SK-N-SH (cell line): ENCODE results near the gene ZNF490. TPM values are rescaled to one million over a fixed set of nuclear protein-coding genes. Genes with fewer than 3 reads are reported as not detected.

Experiments used
- CTCF ChIA-PET: fragments of 300-600, 350-600 bp; formaldehyde crosslinking; extraction: SDS; loops from one replicate; lab custom pipeline; 2021; lab: Yijun Ruan, JAX
- POLR2A ChIA-PET: fragments of 350-600 bp; sonication (Branson Sonifier 250); formaldehyde crosslinking; extraction: SDS; loops from one replicate; lab custom pipeline; 2020; ENCODE audit warnings: antibody characterized with exemption, inconsistent platforms; lab: Yijun Ruan, JAX
- DNase-seq: peaks from one replicate; pipeline ENCODE4 v3.0.0; 2012
- H2AFZ ChIP-seq: fragments of 200-600 bp; sonication (generic); 2 replicates; pipeline ENCODE4 v1.8.1; 2016; ENCODE audit warnings: antibody characterized with exemption, mild to moderate bottlenecking, low read depth
- H3F3A ChIP-seq: fragments of 200-600 bp; sonication (generic); replicated peaks from 2 replicates; pipeline ENCODE3; 2016; ENCODE audit warnings: antibody characterized with exemption, mild to moderate bottlenecking; ENCODE audit not compliant: insufficient read depth
- H3K27ac ChIP-seq, 2 experiments: fragments of 200-500 bp in 1 of 2; fragments of 200-600 bp in 1 of 2; sonication (Bioruptor generic) in 1 of 2; sonication (generic), shearing (Covaris generic) in 1 of 2; 2 replicates each; pipeline versions ENCODE4 v1.5.1 to v1.6.1; 2014 to 2016; ENCODE audit warnings: low read depth in 2 of 2, inconsistent platforms in 1 of 2, low read length in 1 of 2, mild to moderate bottlenecking in 1 of 2, mixed read lengths in 1 of 2
- H3K27me3 ChIP-seq: fragments of 200-600 bp; sonication (generic), shearing (Covaris generic); 2 replicates; pipeline ENCODE4 v1.6.1; 2016; ENCODE audit warnings: mixed run types; ENCODE audit not compliant: insufficient read depth
- H3K36me3 ChIP-seq, 2 experiments: fragments of 200-500 bp in 1 of 2; fragments of 200-600 bp in 1 of 2; sonication (Bioruptor generic) in 1 of 2; sonication (generic) in 1 of 2; replicated peaks in 1 of 2; 2 replicates each; pipeline versions ENCODE3 to v1.5.1; 2014 to 2016; ENCODE audit warnings: low read length in 1 of 2, mild to moderate bottlenecking in 1 of 2; ENCODE audit not compliant: insufficient read depth in 2 of 2, control insufficient read depth in 1 of 2
- H3K4me1 ChIP-seq, 2 experiments: fragments of 200-500 bp in 1 of 2; fragments of 200-600 bp in 1 of 2; sonication (Bioruptor generic) in 1 of 2; sonication (generic), shearing (Covaris generic) in 1 of 2; 2 replicates each; pipeline versions ENCODE4 v1.5.1 to v1.6.1; 2014 to 2016; ENCODE audit warnings: low read depth in 1 of 2, low read length in 1 of 2, mixed run types in 1 of 2; ENCODE audit not compliant: insufficient read depth in 2 of 2, control insufficient read depth in 1 of 2
- H3K4me2 ChIP-seq: fragments of 200-600 bp; sonication (generic), shearing (Covaris generic); 2 replicates; pipeline ENCODE4 v1.6.1; 2017; ENCODE audit warnings: mixed run types
- H3K4me3 ChIP-seq, 2 experiments: fragments of 200-500 bp in 1 of 2; fragments of 200-600 bp in 1 of 2; sonication (Bioruptor generic) in 1 of 2; sonication (generic), shearing (Covaris generic) in 1 of 2; 2 replicates each; pipeline versions ENCODE4 v1.5.1 to v1.8.1; 2014 to 2016; ENCODE audit warnings: low read depth in 2 of 2, inconsistent platforms in 1 of 2, low read length in 1 of 2, mild to moderate bottlenecking in 1 of 2, mixed read lengths in 1 of 2, moderate library complexity in 1 of 2
- H3K79me2 ChIP-seq: fragments of 200-600 bp; sonication (generic); 2 replicates; pipeline ENCODE4 v1.8.1; 2017; ENCODE audit warnings: mild to moderate bottlenecking; ENCODE audit not compliant: insufficient read depth
- H3K9ac ChIP-seq: fragments of 200-600 bp; sonication (generic); 2 replicates; pipeline ENCODE4 v1.6.1; 2017; ENCODE audit warnings: mixed run types
- H3K9me2 ChIP-seq: fragments of 200-600 bp; sonication (generic); 2 replicates; pipeline ENCODE4 v1.6.1; 2017; ENCODE audit warnings: mixed run types
- H3K9me3 ChIP-seq: fragments of 200-600 bp; sonication (generic); 2 replicates; pipeline ENCODE4 v1.6.1; 2017; ENCODE audit warnings: mixed run types, mild to moderate bottlenecking, moderate library complexity
- H4K20me1 ChIP-seq: fragments of 200-600 bp; sonication (generic); 2 replicates; pipeline ENCODE4 v1.6.1; 2017; ENCODE audit warnings: mild to moderate bottlenecking, mixed run types; ENCODE audit not compliant: insufficient read depth
- CHD2 ChIP-seq: fragments of 150-350 bp; IDR thresholded peaks from 2 replicates; pipeline ENCODE4 v1.6.1; 2018; ENCODE audit warnings: low read length; ENCODE audit not compliant: partially characterized antibody
- ELF1 ChIP-seq: IDR thresholded peaks from 2 replicates; pipeline ENCODE4 v1.4.0; 2012
- EZH2phosphoT487 ChIP-seq: fragments of 200-600 bp; sonication (generic); IDR thresholded peaks from 2 replicates; pipeline ENCODE4 v1.6.1; 2017; ENCODE audit warnings: low read depth, mixed run types, mild to moderate bottlenecking, antibody characterized with exemption, moderate library complexity, borderline replicate concordance
- FOXJ3 ChIP-seq: sonication (generic); formaldehyde crosslinking; IDR thresholded peaks from 2 replicates; pipeline ENCODE4 v1.5.1; 2020; ENCODE audit warnings: mild to moderate bottlenecking, missing genetic modification reagents
- GABPA ChIP-seq: IDR thresholded peaks from 2 replicates; pipeline ENCODE4 v1.4.0; 2012; ENCODE audit warnings: low read depth, mild to moderate bottlenecking
- JUND ChIP-seq: IDR thresholded peaks from 2 replicates; pipeline ENCODE4 v1.4.0; 2012
- POLR2AphosphoS5 ChIP-seq: IDR thresholded peaks from 2 replicates; pipeline ENCODE4 v1.6.1; 2012; ENCODE audit warnings: low read depth, low read length
- RAD21 ChIP-seq: IDR thresholded peaks from 2 replicates; pipeline ENCODE4 v1.6.1; 2012; ENCODE audit warnings: mild to moderate bottlenecking, low read length
- RCOR1 ChIP-seq: fragments of 150-350 bp; IDR thresholded peaks from 2 replicates; pipeline ENCODE4 v1.6.1; 2017; ENCODE audit warnings: antibody characterized with exemption, low read length
- SIN3A ChIP-seq: IDR thresholded peaks from 2 replicates; pipeline ENCODE4 v1.6.1; 2012; ENCODE audit warnings: low read depth, mild to moderate bottlenecking, low read length, moderate library complexity, borderline replicate concordance
- SMC3 ChIP-seq: IDR thresholded peaks from 2 replicates; pipeline ENCODE4 v1.6.1; 2012; ENCODE audit warnings: low read depth, low read length, improper control_type of control experiment
- TAF1 ChIP-seq: IDR thresholded peaks from 2 replicates; pipeline ENCODE4 v1.6.1; 2012; ENCODE audit warnings: low read depth, mild to moderate bottlenecking, low read length, moderate library complexity, borderline replicate concordance
- WGBS: methylation state at CpG from one replicate; pipeline ENCODE4 v1.1.6; 2017; ENCODE audit warnings: low lambda C conversion rate; 5-methylcytosine and 5-hydroxymethylcytosine counted together
- polyA plus RNA-seq, 3 experiments: library from polyadenylated mRNA; depleted of rRNA; stranded (reverse); fragments of >200 nt; gene quantifications; 2 replicates each; pipeline ENCODE4 v1.2.3, GENCODE V29; 2012
- TF ChIP-seq, protein P1 (sequence below): fragments of 200-600 bp; sonication (generic); IDR thresholded peaks from 2 replicates; pipeline ENCODE4 v1.6.1; 2017; ENCODE audit warnings: antibody characterized with exemption, mild to moderate bottlenecking, moderate library complexity
- TF ChIP-seq, protein P2 (sequence below): fragments of 150-350 bp; IDR thresholded peaks from 2 replicates; pipeline ENCODE4 v1.6.1; 2017; ENCODE audit warnings: antibody characterized with exemption, low read length, low read depth, borderline replicate concordance
- TF ChIP-seq, protein P3 (sequence below): IDR thresholded peaks from 2 replicates; pipeline ENCODE4 v1.6.1; 2012; ENCODE audit warnings: mild to moderate bottlenecking, low read depth, low read length, moderate library complexity
- TF ChIP-seq, protein P4 (sequence below): IDR thresholded peaks from 2 replicates; pipeline ENCODE4; 2012

The ZNF490 gene
- polyA plus RNA-seq, 1 of the 3 experiments (the other 2 are of a cell fraction), result 1.3 TPM

DNA sequence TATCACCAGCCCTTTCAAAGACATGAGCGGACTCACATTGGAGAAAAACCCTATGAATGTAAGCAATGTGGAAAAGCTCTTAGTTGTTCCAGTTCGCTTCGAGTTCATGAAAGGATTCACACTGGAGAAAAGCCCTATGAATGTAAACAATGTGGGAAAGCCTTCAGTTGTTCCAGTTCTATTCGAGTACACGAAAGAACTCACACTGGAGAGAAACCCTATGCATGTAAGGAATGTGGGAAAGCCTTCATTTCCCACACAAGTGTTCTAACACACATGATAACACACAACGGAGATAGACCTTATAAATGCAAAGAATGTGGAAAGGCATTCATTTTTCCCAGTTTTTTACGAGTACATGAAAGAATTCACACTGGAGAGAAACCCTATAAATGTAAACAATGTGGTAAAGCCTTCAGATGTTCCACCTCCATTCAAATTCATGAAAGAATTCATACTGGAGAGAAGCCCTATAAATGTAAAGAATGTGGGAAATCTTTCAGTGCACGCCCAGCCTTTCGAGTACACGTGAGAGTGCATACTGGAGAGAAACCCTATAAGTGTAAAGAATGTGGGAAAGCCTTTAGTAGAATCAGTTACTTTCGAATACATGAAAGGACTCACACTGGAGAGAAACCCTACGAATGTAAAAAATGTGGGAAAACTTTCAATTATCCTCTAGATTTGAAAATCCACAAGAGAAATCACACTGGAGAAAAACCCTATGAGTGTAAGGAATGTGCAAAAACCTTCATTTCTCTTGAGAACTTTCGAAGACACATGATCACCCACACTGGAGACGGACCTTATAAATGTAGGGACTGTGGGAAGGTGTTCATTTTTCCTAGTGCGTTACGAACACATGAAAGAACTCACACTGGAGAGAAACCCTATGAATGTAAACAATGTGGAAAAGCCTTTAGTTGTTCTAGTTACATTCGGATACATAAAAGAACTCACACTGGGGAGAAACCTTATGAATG, 17.7 kb upstream of the ZNF490 start:
- POLR2A ChIA-PET, result no interaction called here
- TF ChIP-seq CHD2 (no peak), POLR2AphosphoS5 (no peak), FOXJ3 (CRISPR knock-in tag) (no peak)
- no peak overlapping the region for H3K27ac ChIP-seq

DNA sequence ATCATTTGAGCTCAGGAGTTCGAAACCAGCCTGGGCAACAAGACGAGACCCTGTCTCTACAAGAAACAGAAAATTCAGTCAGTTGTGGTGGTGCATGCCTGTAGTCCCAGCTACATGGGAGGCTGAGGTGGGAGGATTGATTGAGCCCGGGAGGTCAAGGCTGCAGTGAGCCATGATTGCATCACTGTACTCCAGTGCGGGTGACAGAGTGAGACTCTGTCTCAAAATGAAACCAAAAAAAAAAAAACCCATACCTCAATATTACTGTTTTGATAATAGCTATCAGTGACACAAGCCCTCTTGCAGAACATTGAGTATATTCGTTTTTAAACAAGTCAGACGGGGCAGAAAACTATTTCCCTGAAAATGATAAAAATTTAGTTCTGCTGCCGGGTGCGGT, 16.3 kb upstream of the ZNF490 start:
- Histone ChIP-seq H3K36me3 (peaks cover 33 to 90% of the 10 kb centered on the region in 2 experiments), H3K4me3 (no peak overlapping the region), H3K27me3 (no peaks in the 10 kb centered on the region), H3K9ac (no peak overlapping the region), H3F3A (peaks cover 1% of the 10 kb centered on the region), H3K9me2 (no peaks in the 10 kb centered on the region), H3K4me2 (no peak overlapping the region), H4K20me1 (no peaks in the 10 kb centered on the region), H3K9me3 (peaks cover 12% of the 10 kb centered on the region; the same call in 1 of the 2 replicates), H3K27ac (no peak overlapping the region), H3K4me1 (no peaks in the 10 kb centered on the region), H3K79me2 (peaks cover 19% of the 10 kb centered on the region), H2AFZ (no peak overlapping the region)
- DNase-seq, result no peak
- TF ChIP-seq SIN3A (no peak), TAF1 (no peak), RAD21 (no peak), EZH2phosphoT487 (no peak), SMC3 (no peak), POLR2AphosphoS5 (no peak), GABPA (no peak), RCOR1 (no peak), JUND (no peak), ELF1 (no peak)
- TF ChIP-seq, protein P1, sequence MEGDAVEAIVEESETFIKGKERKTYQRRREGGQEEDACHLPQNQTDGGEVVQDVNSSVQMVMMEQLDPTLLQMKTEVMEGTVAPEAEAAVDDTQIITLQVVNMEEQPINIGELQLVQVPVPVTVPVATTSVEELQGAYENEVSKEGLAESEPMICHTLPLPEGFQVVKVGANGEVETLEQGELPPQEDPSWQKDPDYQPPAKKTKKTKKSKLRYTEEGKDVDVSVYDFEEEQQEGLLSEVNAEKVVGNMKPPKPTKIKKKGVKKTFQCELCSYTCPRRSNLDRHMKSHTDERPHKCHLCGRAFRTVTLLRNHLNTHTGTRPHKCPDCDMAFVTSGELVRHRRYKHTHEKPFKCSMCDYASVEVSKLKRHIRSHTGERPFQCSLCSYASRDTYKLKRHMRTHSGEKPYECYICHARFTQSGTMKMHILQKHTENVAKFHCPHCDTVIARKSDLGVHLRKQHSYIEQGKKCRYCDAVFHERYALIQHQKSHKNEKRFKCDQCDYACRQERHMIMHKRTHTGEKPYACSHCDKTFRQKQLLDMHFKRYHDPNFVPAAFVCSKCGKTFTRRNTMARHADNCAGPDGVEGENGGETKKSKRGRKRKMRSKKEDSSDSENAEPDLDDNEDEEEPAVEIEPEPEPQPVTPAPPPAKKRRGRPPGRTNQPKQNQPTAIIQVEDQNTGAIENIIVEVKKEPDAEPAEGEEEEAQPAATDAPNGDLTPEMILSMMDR, result no peak
- TF ChIP-seq, protein P2, sequence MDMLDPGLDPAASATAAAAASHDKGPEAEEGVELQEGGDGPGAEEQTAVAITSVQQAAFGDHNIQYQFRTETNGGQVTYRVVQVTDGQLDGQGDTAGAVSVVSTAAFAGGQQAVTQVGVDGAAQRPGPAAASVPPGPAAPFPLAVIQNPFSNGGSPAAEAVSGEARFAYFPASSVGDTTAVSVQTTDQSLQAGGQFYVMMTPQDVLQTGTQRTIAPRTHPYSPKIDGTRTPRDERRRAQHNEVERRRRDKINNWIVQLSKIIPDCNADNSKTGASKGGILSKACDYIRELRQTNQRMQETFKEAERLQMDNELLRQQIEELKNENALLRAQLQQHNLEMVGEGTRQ, result no peak
- TF ChIP-seq, protein P3, sequence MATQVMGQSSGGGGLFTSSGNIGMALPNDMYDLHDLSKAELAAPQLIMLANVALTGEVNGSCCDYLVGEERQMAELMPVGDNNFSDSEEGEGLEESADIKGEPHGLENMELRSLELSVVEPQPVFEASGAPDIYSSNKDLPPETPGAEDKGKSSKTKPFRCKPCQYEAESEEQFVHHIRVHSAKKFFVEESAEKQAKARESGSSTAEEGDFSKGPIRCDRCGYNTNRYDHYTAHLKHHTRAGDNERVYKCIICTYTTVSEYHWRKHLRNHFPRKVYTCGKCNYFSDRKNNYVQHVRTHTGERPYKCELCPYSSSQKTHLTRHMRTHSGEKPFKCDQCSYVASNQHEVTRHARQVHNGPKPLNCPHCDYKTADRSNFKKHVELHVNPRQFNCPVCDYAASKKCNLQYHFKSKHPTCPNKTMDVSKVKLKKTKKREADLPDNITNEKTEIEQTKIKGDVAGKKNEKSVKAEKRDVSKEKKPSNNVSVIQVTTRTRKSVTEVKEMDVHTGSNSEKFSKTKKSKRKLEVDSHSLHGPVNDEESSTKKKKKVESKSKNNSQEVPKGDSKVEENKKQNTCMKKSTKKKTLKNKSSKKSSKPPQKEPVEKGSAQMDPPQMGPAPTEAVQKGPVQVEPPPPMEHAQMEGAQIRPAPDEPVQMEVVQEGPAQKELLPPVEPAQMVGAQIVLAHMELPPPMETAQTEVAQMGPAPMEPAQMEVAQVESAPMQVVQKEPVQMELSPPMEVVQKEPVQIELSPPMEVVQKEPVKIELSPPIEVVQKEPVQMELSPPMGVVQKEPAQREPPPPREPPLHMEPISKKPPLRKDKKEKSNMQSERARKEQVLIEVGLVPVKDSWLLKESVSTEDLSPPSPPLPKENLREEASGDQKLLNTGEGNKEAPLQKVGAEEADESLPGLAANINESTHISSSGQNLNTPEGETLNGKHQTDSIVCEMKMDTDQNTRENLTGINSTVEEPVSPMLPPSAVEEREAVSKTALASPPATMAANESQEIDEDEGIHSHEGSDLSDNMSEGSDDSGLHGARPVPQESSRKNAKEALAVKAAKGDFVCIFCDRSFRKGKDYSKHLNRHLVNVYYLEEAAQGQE, result no peak
- TF ChIP-seq, protein P4, sequence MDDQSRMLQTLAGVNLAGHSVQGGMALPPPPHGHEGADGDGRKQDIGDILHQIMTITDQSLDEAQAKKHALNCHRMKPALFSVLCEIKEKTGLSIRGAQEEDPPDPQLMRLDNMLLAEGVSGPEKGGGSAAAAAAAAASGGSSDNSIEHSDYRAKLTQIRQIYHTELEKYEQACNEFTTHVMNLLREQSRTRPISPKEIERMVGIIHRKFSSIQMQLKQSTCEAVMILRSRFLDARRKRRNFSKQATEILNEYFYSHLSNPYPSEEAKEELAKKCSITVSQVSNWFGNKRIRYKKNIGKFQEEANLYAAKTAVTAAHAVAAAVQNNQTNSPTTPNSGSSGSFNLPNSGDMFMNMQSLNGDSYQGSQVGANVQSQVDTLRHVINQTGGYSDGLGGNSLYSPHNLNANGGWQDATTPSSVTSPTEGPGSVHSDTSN, result no peak
- POLR2A ChIA-PET, result no interaction called here
- 87% methylated on average over 8 of the region's 8 CpGs for WGBS
- CTCF ChIA-PET, result interaction anchor here (1.5 to 2.5 kb wide), 2 partner anchors 13 kb away, joined by 3 to 8 read pairs; no protein-coding TSS in a partner anchor

More for the DNA sequence above, 17.7 kb upstream of the ZNF490 start:
- H2AFZ ChIP-seq, result no peak overlapping the region
- no peak overlapping the region for H3K9ac ChIP-seq
- H3K4me1 ChIP-seq, result no peaks in the 10 kb centered on the region
- H3K27me3 ChIP-seq, result no peaks in the 10 kb centered on the region
- H3K79me2 ChIP-seq, result peaks cover 8% of the 10 kb centered on the region; the same call in 1 of the 2 replicates
- H3K4me2 ChIP-seq, result no peak overlapping the region
- H4K20me1 ChIP-seq, result no peaks in the 10 kb centered on the region
- CTCF ChIA-PET, result interaction anchor here (2.5 kb wide), 1 partner anchor 11 kb away, joined by 8 read pairs; no protein-coding TSS in a partner anchor
- DNase-seq, result no peak
- peaks cover 15% of the 10 kb centered on the region; the same call in 1 of the 2 replicates for H3K9me3 ChIP-seq
- WGBS, result 95% methylated on average over 17 of the region's 17 CpGs
- no peaks in the 10 kb centered on the region for H3K9me2 ChIP-seq
- H3F3A ChIP-seq, result peaks cover 13% of the 10 kb centered on the region
- H3K4me3 ChIP-seq, result no peak overlapping the region
- peaks cover 33 to 92% of the 10 kb centered on the region in 2 experiments for H3K36me3 ChIP-seq
